Fibroblast of lung (primary cell): ENCODE data around the gene ARHGEF7.

ENCODE experiments used
- EZH2 ChIP-seq: IDR thresholded peaks from 2 replicates; pipeline ENCODE4 v1.5.1; 2012; ENCODE audit warnings: low read length, control low read depth, mild to moderate bottlenecking; ENCODE audit errors: missing control alignments
- TF ChIP-seq, protein P1 (sequence below), 2 donors: IDR thresholded peaks in 1 of 2; conservative IDR thresholded peaks in 1 of 2; 1 replicate in 1 of 2; 2 replicates in 1 of 2; pipeline ENCODE4 v1.5.1; 2011 to 2012; ENCODE audit warnings: low read length in 2 of 2, control low read depth in 1 of 2, inconsistent platforms in 1 of 2, low read depth in 1 of 2, mild to moderate bottlenecking in 1 of 2

GRCh38 chr13:111280681-111281585, 165.8 kb downstream of the ARHGEF7 start:
- no peak for TF ChIP-seq EZH2
- TF ChIP-seq, protein P1, sequence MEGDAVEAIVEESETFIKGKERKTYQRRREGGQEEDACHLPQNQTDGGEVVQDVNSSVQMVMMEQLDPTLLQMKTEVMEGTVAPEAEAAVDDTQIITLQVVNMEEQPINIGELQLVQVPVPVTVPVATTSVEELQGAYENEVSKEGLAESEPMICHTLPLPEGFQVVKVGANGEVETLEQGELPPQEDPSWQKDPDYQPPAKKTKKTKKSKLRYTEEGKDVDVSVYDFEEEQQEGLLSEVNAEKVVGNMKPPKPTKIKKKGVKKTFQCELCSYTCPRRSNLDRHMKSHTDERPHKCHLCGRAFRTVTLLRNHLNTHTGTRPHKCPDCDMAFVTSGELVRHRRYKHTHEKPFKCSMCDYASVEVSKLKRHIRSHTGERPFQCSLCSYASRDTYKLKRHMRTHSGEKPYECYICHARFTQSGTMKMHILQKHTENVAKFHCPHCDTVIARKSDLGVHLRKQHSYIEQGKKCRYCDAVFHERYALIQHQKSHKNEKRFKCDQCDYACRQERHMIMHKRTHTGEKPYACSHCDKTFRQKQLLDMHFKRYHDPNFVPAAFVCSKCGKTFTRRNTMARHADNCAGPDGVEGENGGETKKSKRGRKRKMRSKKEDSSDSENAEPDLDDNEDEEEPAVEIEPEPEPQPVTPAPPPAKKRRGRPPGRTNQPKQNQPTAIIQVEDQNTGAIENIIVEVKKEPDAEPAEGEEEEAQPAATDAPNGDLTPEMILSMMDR (conservative IDR thresholded peaks at IDR 0.05 in 1 of 2, IDR thresholded peaks at IDR 0.05 in 1 of 2; ENCODE audit: low read depth in 1 of 2, low read length in 2 of 2) = no peak
